ENCODE data around the gene BNC2. TPM values are rescaled to one million over a fixed set of nuclear protein-coding genes. Genes with fewer than 3 reads are reported as not detected.

The BNC2 gene
- total RNA-seq, 1 experiment from 2014 or later: 43.6 TPM

GRCh38 chr9:16524078-16524477 lies 346.4 kb downstream of the BNC2 start:
- H3K79me1 ChIP-seq (ENCODE audit: insufficient read depth, low read depth, low read length, poor library complexity, severe bottlenecking): no peaks in the 10 kb centered on the region
- H3K4me2 ChIP-seq (ENCODE audit: insufficient read depth, insufficient read length, low read length): no peak overlapping the region
- no CpG with 5 or more reads among the region's 3 CpGs for WGBS (ENCODE audit: extremely low coverage, insufficient read length, low lambda C conversion rate)
- no peak overlapping the region for H2BK12ac ChIP-seq (ENCODE audit: insufficient read length, low read depth, low read length)
- Mint-ChIP-seq H3K9me3 (no peaks in the 10 kb centered on the region), H3K4me3 (no peak overlapping the region), H3K27ac (peak overlapping the region in 2 of 3 experiments; percentile 50 to 69; a peak in 2 of 7 replicates), H3K27me3 (ENCODE audit: low read depth) (no peaks in the 10 kb centered on the region), H3K4me1 (peaks cover 44 to 49% of the 10 kb centered on the region in 2 experiments), H3K36me3 (ENCODE audit: insufficient read depth in 1 of 3, low read depth in 3 of 3) (peaks cover 2 to 7% (median 4%) of the 10 kb centered on the region in 3 experiments; a peak in 5 of 7 replicates)
- H4K91ac ChIP-seq (ENCODE audit: insufficient read length, low read depth, low read length): no peak overlapping the region
- H4K5ac ChIP-seq (ENCODE audit: insufficient read length, low read depth, low read length): no peak overlapping the region
- no peak overlapping the region for H3K27ac ChIP-seq (ENCODE audit: insufficient read length, low read depth, low read length)
- H3K56ac ChIP-seq (ENCODE audit: insufficient read length, low read depth, low read length): no peak overlapping the region
- H3K4me1 ChIP-seq (ENCODE audit: insufficient read depth, low read length): peaks cover 7% of the 10 kb centered on the region; the same call in 1 of the 2 replicates
- no peak overlapping the region for H4K8ac ChIP-seq (replicated peaks; ENCODE audit: insufficient read length, low read depth, low read length)
- H3K9me3 ChIP-seq (ENCODE audit: control insufficient read depth, low read depth, low read length): no peaks in the 10 kb centered on the region
- DNase-seq: no peak
- no peaks in the 10 kb centered on the region for H4K20me1 ChIP-seq (ENCODE audit: control insufficient read depth, insufficient read depth, insufficient read length)
- H3K14ac ChIP-seq (ENCODE audit: insufficient read depth, low read length): no peak overlapping the region
- no peak overlapping the region for H3K23ac ChIP-seq (ENCODE audit: insufficient read length, low read depth, low read length)
- no peak overlapping the region for H3T11ph ChIP-seq (ENCODE audit: low read length)
- no peak overlapping the region for H2AFZ ChIP-seq (ENCODE audit: low read length)
- H2BK15ac ChIP-seq (ENCODE audit: low read depth, low read length): no peak overlapping the region
- H3K79me2 ChIP-seq (ENCODE audit: insufficient read depth, low read length): no peaks in the 10 kb centered on the region
- no peak overlapping the region for H3K4ac ChIP-seq (ENCODE audit: low read depth, low read length)
- TF ChIP-seq CTCF (conservative IDR thresholded peaks at IDR 0.05): no peak
- H3K23me2 ChIP-seq (ENCODE audit: insufficient read length, low read depth, low read length, poor library complexity, severe bottlenecking): no peaks in the 10 kb centered on the region
- H2BK120ac ChIP-seq (ENCODE audit: low read depth, low read length, poor library complexity, severe bottlenecking): no peak overlapping the region
- no peaks in the 10 kb centered on the region for H3K27me3 ChIP-seq (ENCODE audit: insufficient read depth, low read length)
- no peak overlapping the region for H2BK20ac ChIP-seq (ENCODE audit: low read depth, low read length, poor library complexity, severe bottlenecking)
- no peak overlapping the region for H2AK5ac ChIP-seq (ENCODE audit: insufficient read length, low read length)
- H3K18ac ChIP-seq (ENCODE audit: insufficient read length, low read depth, low read length): no peak overlapping the region
- H2BK5ac ChIP-seq (ENCODE audit: insufficient read length, low read length): no peak overlapping the region
- no peak overlapping the region for H3K9ac ChIP-seq (ENCODE audit: extremely low read depth, insufficient read length, low read length)

All from H9 (cell line).